Loucy (cell line): Measurements from ENCODE around the gene POLR1D.

Source experiments
- H2AFZ ChIP-seq: fragments of 200-600 bp; sonication (generic); 2 replicates; pipeline ENCODE4 v1.6.0; 2016; ENCODE audit warnings: antibody characterized with exemption, mild to moderate bottlenecking, low read length, moderate library complexity
- H3F3A ChIP-seq: fragments of 200-600 bp; 2 replicates; pipeline ENCODE4 v1.6.0; 2016; ENCODE audit warnings: antibody characterized with exemption, low read depth, mild to moderate bottlenecking
- H3K27me3 ChIP-seq: fragments of 200-600 bp; sonication (generic); 2 replicates; pipeline ENCODE4 v1.6.1; 2014; ENCODE audit warnings: low read length, mild to moderate bottlenecking; ENCODE audit not compliant: insufficient read depth, poor library complexity, severe bottlenecking
- H3K36me3 ChIP-seq: fragments of 200-600 bp; sonication (generic); 2 replicates; pipeline ENCODE4 v1.6.1; 2016; ENCODE audit warnings: low read length; ENCODE audit not compliant: insufficient read depth
- H3K4me1 ChIP-seq: fragments of 200-600 bp; sonication (generic); 2 replicates; pipeline ENCODE4 v1.5.1; 2014; ENCODE audit warnings: low read length, mild to moderate bottlenecking; ENCODE audit not compliant: insufficient read depth, poor library complexity, severe bottlenecking
- H3K4me2 ChIP-seq: fragments of 200-600 bp; sonication (generic); 2 replicates; pipeline ENCODE4 v1.6.0; 2014; ENCODE audit warnings: antibody characterized with exemption, low read length, low read depth, mild to moderate bottlenecking; ENCODE audit not compliant: poor library complexity, severe bottlenecking
- H3K4me3 ChIP-seq: fragments of 200-600 bp; sonication (generic); 2 replicates; pipeline ENCODE4 v1.5.1; 2014; ENCODE audit warnings: low read length, mild to moderate bottlenecking, mixed read lengths; ENCODE audit not compliant: poor library complexity, severe bottlenecking
- H3K79me2 ChIP-seq: fragments of 200-600 bp; sonication (generic); 2 replicates; pipeline ENCODE4 v1.6.1; 2014; ENCODE audit warnings: low read length; ENCODE audit not compliant: insufficient read depth
- H3K9ac ChIP-seq: fragments of 200-600 bp; sonication (generic); 2 replicates; pipeline ENCODE4 v1.6.0; 2014; ENCODE audit warnings: mild to moderate bottlenecking, low read depth, low read length, moderate library complexity; ENCODE audit not compliant: poor library complexity, severe bottlenecking
- H3K9me2 ChIP-seq: fragments of 200-600 bp; sonication (generic); replicated peaks from 2 replicates; pipeline ENCODE4 v1.6.1; 2016; ENCODE audit warnings: low read depth, low read length, mixed read lengths
- H3K9me3 ChIP-seq: fragments of 200-600 bp; sonication (generic); 2 replicates; pipeline ENCODE4 v1.6.1; 2014; ENCODE audit warnings: mild to moderate bottlenecking, antibody characterized with exemption, low read length, low read depth; ENCODE audit not compliant: insufficient read depth
- H4K20me1 ChIP-seq: fragments of 200-600 bp; sonication (generic); 2 replicates; pipeline ENCODE4 v1.6.0; 2014; ENCODE audit warnings: antibody characterized with exemption, low read length, mild to moderate bottlenecking; ENCODE audit not compliant: insufficient read depth, poor library complexity, severe bottlenecking
- EZH2phosphoT487 ChIP-seq: fragments of 200-600 bp; IDR thresholded peaks from 2 replicates; pipeline ENCODE4 v1.6.1; 2018; ENCODE audit warnings: antibody characterized with exemption, mild to moderate bottlenecking, moderate library complexity, borderline replicate concordance
- TF ChIP-seq, protein P1 (sequence below): fragments of 200-600 bp; sonication (generic); conservative IDR thresholded peaks from 2 replicates; pipeline ENCODE4 v1.5.1; 2014; ENCODE audit warnings: mild to moderate bottlenecking, antibody characterized with exemption, low read length

POLR1D gene

DNA sequence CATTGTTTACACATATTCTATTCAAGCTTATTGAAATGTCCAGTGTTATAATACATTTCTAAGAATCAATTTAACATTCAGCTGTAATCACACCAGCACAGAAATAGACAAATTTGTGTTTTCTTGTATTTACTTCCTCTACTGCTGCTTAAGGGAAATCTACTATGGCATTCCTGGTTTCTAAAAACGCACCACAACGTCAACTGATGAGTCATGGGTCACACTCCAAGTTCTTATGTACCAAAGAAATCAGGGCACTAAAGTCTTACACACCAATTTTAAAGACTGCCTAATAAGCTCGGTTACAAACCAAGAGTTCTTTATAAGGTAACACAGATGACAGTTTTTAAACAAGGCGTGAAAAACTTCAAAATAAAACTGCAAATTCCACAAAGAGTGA lies 14.6 kb upstream of the POLR1D start:
- Histone ChIP-seq H3K79me2 (peaks cover 93% of the 10 kb centered on the region), H3F3A (no peaks in the 10 kb centered on the region), H3K4me1 (peaks cover 50% of the 10 kb centered on the region), H3K9me2 (no peaks in the 10 kb centered on the region), H3K27me3 (no peaks in the 10 kb centered on the region), H3K36me3 (no peaks in the 10 kb centered on the region), H3K4me2 (peak overlapping the region; percentile 2), H2AFZ (no peak overlapping the region), H3K9me3 (no peaks in the 10 kb centered on the region), H3K9ac (no peak overlapping the region), H4K20me1 (peaks cover 13% of the 10 kb centered on the region), H3K4me3 (no peak overlapping the region)
- TF ChIP-seq EZH2phosphoT487 = no peak
- TF ChIP-seq, protein P1, sequence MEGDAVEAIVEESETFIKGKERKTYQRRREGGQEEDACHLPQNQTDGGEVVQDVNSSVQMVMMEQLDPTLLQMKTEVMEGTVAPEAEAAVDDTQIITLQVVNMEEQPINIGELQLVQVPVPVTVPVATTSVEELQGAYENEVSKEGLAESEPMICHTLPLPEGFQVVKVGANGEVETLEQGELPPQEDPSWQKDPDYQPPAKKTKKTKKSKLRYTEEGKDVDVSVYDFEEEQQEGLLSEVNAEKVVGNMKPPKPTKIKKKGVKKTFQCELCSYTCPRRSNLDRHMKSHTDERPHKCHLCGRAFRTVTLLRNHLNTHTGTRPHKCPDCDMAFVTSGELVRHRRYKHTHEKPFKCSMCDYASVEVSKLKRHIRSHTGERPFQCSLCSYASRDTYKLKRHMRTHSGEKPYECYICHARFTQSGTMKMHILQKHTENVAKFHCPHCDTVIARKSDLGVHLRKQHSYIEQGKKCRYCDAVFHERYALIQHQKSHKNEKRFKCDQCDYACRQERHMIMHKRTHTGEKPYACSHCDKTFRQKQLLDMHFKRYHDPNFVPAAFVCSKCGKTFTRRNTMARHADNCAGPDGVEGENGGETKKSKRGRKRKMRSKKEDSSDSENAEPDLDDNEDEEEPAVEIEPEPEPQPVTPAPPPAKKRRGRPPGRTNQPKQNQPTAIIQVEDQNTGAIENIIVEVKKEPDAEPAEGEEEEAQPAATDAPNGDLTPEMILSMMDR = no peak

DNA sequence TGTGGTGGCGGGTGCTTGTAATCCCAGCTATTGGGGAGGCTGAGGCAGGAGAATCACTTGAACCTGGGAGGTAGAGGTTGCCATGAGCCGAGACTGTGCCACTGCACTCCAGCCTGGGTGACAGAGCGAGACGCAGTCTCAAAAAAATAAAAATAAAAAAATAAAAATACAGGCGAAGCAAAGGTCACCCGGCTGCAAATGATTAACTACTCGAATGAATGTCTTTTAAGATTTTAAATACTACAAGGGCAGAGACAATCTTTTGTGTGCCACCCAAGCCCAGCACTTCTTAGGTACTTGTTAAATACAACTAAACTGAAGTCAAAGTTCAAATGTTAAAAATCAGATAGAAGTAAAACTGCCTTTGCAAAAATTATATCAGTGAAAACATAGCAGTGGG lies 8.1 kb upstream of the POLR1D start:
- peaks cover 46% of the 10 kb centered on the region for H3K4me1 ChIP-seq
- no peaks in the 10 kb centered on the region for H3K27me3 ChIP-seq
- H3K4me3 ChIP-seq = no peak overlapping the region
- H2AFZ ChIP-seq = no peak overlapping the region
- H3F3A ChIP-seq = no peaks in the 10 kb centered on the region
- H3K4me2 ChIP-seq = no peak overlapping the region
- no peak overlapping the region for H3K9ac ChIP-seq
- no peaks in the 10 kb centered on the region for H3K9me3 ChIP-seq
- H4K20me1 ChIP-seq = peaks cover 33% of the 10 kb centered on the region
- TF ChIP-seq, protein P1 = no peak
- no peak for TF ChIP-seq EZH2phosphoT487
- H3K36me3 ChIP-seq = no peaks in the 10 kb centered on the region
- H3K9me2 ChIP-seq = no peaks in the 10 kb centered on the region
- H3K79me2 ChIP-seq = peaks cover 99% of the 10 kb centered on the region

DNA sequence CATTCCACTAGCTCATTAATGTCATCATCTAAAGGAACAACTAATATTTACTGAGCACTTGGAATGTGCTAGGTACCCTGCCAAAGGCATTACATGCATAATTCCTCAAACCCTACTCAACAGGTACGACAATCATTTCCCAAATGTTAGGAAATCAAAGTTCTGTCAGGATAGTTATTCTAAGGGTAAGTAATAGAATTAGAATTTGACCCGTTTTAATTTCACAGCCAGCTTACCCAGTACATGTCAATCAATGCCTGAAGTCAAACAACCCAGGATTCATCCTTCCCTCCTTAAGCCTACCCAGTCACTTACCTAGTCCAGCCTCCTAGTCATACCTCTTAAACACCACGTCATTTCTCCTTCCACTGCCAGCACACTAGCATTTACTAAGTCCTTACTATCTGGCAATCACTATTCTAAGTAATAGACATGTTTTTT lies 3.8 kb upstream of the POLR1D start:
- H3K4me1 ChIP-seq = peaks cover 45% of the 10 kb centered on the region
- peaks cover 46% of the 10 kb centered on the region for H4K20me1 ChIP-seq
- no peaks in the 10 kb centered on the region for H3K9me3 ChIP-seq
- H3K4me2 ChIP-seq = peak overlapping the region; percentile 96
- no peaks in the 10 kb centered on the region for H3K9me2 ChIP-seq
- H3K79me2 ChIP-seq = peaks cover 90% of the 10 kb centered on the region
- peak overlapping the region; percentile 81 for H3K9ac ChIP-seq
- H3F3A ChIP-seq = no peaks in the 10 kb centered on the region
- H3K4me3 ChIP-seq = peak overlapping the region; percentile 89
- TF ChIP-seq, protein P1 = no peak
- TF ChIP-seq EZH2phosphoT487 = no peak
- no peaks in the 10 kb centered on the region for H3K36me3 ChIP-seq
- H2AFZ ChIP-seq = no peak overlapping the region
- H3K27me3 ChIP-seq = no peaks in the 10 kb centered on the region
